Motor neuron (in vitro differentiated cells): ENCODE results near the gene SGCE. TPM values are rescaled to one million over a fixed set of nuclear protein-coding genes. Genes with fewer than 3 reads are reported as not detected.

Experiments
- ATAC-seq, 8 experiments: fragments of 200-7000 bp; cut with Tn5 transposase; replicated peaks in 6 of 8; 2 replicates each; pipeline ENCODE4 v1.8.0; 2021; ENCODE audit warnings: mild to moderate bottlenecking in 8 of 8, moderate library complexity in 8 of 8
- H3K27ac ChIP-seq, 2 donors: fragments of 250-450 bp; sonication (Bioruptor Pico); 2 replicates each; pipeline ENCODE4 v1.9.0; 2021; ENCODE audit warnings: antibody characterized with exemption in 2 of 2, mild to moderate bottlenecking in 2 of 2, moderate library complexity in 1 of 2
- H3K4me1 ChIP-seq, 2 donors: fragments of 250-450 bp; sonication (Bioruptor Pico); replicated peaks in 1 of 2; 2 replicates each; pipeline ENCODE4 v1.6.1; 2021; ENCODE audit warnings: antibody characterized with exemption in 2 of 2, mild to moderate bottlenecking in 2 of 2, moderate library complexity in 1 of 2
- H3K4me3 ChIP-seq, 5 donors: fragments of 250-450 bp; sonication (Bioruptor Pico); 2 replicates each; pipeline ENCODE4 v1.9.0; 2021; ENCODE audit warnings: antibody characterized with exemption in 5 of 5, mild to moderate bottlenecking in 5 of 5, moderate library complexity in 4 of 5
- WGBS, 10 experiments: fragments of 450-650 bp; shearing (Covaris generic); methylation state at CpG; one replicate each; pipeline ENCODE4 v1.0.0; 2022; 5-methylcytosine and 5-hydroxymethylcytosine counted together
- in situ Hi-C, 9 experiments: fragments of 400-800 bp; cut with MboI; loops; one replicate each; pipeline ENCODE4 v1.15.0; 2021; ENCODE audit warnings: low sequenced_read_pairs in 9 of 9, low pct_unique_long_range_greater_than_20kb in 2 of 9; ENCODE audit not compliant: unreplicated experiment in 9 of 9
- total RNA-seq, 8 experiments: library from RNA; unstranded; fragments of 300-600 nt; gene quantifications; 2 replicates each; pipeline versions ENCODE4 v1.2.3 to v1.2.4, GENCODE V29; 2022

Gene SGCE
- total RNA-seq, 8 experiments from 2014 or later, result 1.3 to 76.3 (median 30.4) TPM

DNA sequence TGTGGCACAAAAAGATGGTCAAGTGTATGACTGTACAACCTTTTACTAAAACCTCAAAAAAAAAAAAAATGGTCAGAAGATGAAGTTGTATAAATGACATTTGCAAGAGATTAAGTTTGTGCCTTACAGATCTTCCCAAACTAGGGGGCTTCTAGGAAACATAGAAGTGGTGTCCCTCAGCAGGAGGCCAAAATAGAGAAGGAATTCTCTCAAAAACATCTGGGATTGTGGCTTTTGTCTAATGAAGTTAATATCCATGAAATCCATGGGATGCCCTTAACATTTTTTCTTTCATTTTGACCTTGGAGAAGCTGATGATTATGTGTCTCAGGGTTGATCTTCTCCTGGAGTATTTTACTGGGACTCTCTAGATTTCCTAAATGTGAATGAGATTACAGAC lies 84.1 kb downstream of the SGCE start:
- in situ Hi-C loops, result no loop called here
- no peak for ATAC-seq
- Histone ChIP-seq H3K27ac (no peak overlapping the region), H3K4me3 (no peak overlapping the region), H3K4me1 (no peaks in the 10 kb centered on the region)

DNA sequence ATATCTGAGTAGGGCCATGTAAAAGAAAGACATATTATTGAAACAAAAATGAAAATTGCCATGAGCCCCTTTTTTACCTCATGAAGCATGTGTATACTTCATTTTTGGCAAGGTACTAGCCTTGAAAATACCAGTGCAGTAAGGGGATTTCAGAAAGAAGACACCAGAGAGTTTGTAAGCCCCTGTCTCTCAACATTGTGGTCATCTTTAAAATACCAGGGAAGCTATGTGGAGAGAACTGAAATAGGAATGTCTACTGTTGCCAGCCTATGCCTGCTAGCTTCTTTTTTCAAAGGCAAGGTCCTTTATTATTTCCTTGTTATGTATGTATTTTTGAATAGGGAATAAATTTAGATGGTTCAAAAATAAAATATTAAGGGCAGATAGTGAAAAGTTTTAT lies 88.5 kb downstream of the SGCE start:
- no peak overlapping the region for H3K4me3 ChIP-seq
- in situ Hi-C loops, result no loop called here
- no peak for ATAC-seq
- H3K27ac ChIP-seq, result no peak overlapping the region
- no peaks in the 10 kb centered on the region for H3K4me1 ChIP-seq

DNA sequence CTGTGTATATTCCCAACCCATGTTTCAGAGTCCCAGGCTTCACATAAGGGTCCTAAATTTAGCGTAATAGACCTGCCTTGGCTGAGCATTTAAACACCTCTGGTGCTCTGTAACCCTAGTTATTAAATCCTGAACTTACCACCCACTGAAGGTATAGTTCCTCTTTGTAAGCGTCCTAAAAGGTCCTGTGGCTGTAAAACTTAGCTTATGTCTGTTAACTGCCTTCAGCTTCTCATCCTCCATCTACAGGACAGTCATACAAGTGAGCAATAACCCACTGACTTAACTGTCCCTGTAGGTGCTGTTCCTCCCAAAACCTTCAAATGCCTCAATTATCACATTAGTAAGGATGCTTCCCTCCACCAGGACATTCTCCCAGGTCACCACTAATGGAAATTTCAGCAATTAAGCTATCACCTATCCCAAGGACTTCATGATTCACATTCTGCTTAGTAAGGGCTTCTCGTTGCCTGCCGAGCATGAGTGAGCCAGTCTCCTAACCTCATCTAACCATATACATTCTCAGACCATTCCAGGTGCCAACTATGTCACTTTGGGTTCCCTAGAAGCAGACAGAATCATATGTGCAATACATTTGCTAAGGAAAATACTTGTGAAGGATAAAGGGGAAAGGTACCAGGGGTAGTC lies 90.6 kb downstream of the SGCE start:
- ATAC-seq, result no peak
- Histone ChIP-seq H3K27ac (no peak overlapping the region), H3K4me3 (no peak overlapping the region), H3K4me1 (no peaks in the 10 kb centered on the region)
- 96 to 100% (median 100%) methylated on average over 1 to 4 of the region's 4 CpGs; no CpG with 5 or more reads in 6 of the 10 experiments for WGBS, 10 experiments
- in situ Hi-C loops, result no loop called here

DNA sequence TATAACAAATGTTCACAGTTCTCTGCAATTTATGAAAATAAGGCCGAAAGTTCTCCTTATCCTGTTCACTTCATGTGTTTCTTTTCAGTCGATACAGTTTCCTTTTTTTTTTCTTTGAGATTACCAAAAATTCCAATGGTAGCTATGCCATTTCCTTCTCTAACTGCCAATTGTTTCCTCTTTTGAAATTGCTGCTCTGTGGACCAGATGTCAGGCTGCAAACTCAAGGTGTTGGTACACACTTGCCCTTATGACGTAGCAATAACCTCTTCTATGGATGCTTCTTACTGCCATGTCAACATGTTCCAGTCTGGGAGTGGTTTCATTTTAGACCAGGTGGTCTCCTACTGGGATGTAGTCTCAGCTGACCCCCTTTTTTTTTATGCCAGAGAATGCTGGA lies 93.4 kb downstream of the SGCE start:
- no peak for ATAC-seq
- WGBS, 10 experiments, result 25 to 100% (median 76%) methylated on average over 1 to 3 of the region's 3 CpGs; no CpG with 5 or more reads in 1 of the 10 experiments
- in situ Hi-C loops, result no loop called here
- Histone ChIP-seq H3K27ac (no peak overlapping the region), H3K4me3 (no peak overlapping the region), H3K4me1 (no peaks in the 10 kb centered on the region)

DNA sequence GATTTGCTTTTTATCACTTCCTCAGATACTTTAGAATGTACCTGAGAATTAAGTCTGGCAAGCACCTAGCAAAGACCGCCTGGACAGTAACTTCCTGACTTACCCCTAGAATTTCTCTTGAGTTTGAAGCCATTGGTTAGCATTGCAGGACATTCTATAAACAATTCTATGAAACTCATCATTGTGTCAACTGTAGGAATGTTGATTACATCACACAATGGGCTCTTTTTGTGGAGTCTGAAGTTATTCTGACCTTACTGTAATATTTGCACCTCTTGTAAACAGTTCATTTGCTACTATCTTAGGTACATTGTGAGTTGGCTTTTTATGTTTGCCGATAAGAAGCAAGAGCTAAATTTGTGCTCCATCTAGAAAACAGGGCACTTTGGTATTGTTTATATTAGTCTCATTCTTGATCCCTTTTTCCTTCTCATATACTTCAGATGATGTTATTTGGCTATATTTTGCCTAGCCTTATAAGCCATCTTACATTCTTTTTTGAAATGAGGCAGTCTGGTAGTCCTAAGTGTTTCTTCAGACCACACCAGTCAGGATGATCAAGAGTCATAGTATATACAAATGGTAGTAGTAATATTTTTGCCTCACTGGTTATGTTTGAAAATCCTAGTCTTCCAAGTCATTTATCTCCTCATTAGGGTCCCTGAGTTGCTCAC lies 94.0 kb downstream of the SGCE start:
- 25 to 100% (median 100%) methylated on average over 1 to 2 of the region's 2 CpGs; no CpG with 5 or more reads in 1 of the 10 experiments for WGBS, 10 experiments
- in situ Hi-C loops, result no loop called here
- Histone ChIP-seq H3K27ac (no peak overlapping the region), H3K4me3 (no peak overlapping the region), H3K4me1 (no peaks in the 10 kb centered on the region)
- no peak for ATAC-seq

DNA sequence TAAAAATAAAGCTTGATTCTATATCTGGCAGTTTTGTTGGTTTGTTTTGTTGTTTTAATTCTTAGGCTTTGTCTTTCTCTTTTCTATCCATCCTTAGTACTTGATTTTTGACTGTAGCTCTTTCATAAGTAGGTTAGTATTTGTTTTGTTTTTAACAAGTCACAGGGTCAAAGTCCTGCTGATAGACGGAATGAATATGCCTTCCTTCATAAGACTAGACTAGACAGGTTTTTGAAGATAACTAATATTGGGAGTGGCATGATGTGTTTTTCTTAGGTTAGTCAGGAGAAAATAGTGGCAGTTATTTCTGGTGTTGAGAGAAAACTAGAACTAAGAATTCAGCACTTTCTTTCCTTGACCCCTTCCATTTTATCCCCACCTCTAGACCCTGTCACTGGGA lies 96.0 kb downstream of the SGCE start:
- Histone ChIP-seq H3K4me1 (no peaks in the 10 kb centered on the region), H3K27ac (no peak overlapping the region), H3K4me3 (no peak overlapping the region)
- 83 to 100% (median 100%) methylated on average over 1 of the region's 1 CpG; no CpG with 5 or more reads in 2 of the 10 experiments for WGBS, 10 experiments
- in situ Hi-C loops, result no loop called here
- ATAC-seq, result no peak

DNA sequence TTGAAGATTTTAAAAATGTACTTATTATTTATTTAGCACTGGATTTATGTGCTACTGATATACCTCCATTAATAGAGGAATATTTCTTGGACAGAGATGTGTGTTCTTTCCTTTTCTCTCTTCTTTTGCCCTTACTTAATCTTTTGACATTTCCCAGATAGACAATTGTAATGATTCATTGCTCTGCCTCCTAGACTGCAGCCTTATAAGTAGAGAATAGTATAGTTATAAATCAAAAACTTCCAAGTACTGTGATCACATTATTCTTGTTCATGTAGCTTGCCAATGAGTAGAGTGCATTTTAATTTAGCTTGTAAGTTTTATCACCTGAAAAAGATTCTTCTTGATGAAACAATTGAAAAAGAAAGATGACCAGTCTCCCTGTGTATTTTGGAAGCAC lies 98.7 kb downstream of the SGCE start:
- no peak overlapping the region for H3K27ac ChIP-seq
- ATAC-seq, result no peak
- no peaks in the 10 kb centered on the region for H3K4me1 ChIP-seq
- in situ Hi-C loops, result no loop called here
- no peak overlapping the region for H3K4me3 ChIP-seq

DNA sequence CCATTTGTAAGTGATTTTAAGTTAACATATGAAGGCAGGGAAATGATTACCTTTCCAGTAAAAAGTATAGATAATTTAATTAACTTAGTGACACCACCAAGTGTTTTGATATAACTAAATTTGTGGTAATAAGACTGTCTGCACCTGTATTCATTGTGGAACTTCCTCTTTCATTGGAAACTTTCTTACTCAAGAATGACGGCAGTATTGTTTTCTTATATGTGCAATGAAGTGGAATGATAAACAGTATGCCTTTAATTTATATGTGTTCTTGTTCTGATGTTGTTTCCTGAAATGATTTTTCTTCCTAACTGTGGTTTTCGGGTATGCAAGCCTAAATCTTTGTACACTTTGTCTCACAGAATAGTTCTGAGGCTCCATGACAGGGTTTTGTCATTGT lies 99.9 kb downstream of the SGCE start:
- no peak for ATAC-seq
- WGBS, 10 experiments, result 53 to 100% (median 93%) methylated on average over 1 to 2 of the region's 2 CpGs; no CpG with 5 or more reads in 1 of the 10 experiments
- no peaks in the 10 kb centered on the region for H3K4me1 ChIP-seq
- no peak overlapping the region for H3K27ac ChIP-seq
- in situ Hi-C loops, result no loop called here
- no peak overlapping the region for H3K4me3 ChIP-seq

DNA sequence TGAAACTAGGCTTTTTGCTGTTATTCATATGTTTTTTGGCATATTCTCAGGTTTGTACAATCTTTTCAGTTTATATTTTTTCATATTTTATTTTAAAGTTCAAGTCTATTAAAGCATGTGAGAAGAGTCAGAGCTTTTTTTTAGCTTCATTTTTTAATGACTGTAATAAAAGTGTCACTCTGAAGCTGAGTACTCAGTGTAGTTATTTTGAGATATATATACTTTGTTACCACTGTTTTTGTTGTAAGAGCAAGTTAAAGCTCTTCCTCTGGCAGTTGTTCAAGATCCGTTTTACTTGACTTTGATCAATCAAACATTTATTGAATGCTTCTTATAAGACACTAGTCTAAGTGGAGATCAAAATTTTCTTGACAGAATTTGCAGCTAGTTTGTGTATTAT lies 108.8 kb downstream of the SGCE start:
- in situ Hi-C loops, result no loop called here
- Histone ChIP-seq H3K4me3 (no peak overlapping the region), H3K27ac (no peak overlapping the region), H3K4me1 (no peaks in the 10 kb centered on the region)
- WGBS, 10 experiments, result 10 to 100% (median 70%) methylated on average over 1 of the region's 1 CpG; no CpG with 5 or more reads in 1 of the 10 experiments
- no peak for ATAC-seq

DNA sequence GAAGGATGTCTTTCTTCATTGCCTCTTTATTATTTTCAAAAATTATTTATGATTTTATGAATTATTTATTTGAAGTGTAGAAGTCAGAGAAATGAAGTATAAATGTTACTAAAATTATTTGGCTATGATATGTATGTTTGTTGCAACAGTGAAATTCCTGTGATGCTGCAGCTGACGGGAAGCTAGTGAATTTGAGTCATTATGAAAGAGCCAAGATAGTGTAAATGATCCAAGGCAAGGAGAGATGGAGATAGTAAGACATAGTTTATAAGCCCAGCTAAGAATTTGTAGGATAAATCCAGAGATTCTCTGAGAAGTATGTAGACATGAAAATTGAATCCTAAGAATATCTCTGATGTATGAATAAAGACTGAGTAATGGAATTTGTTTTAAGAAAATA lies 115.5 kb downstream of the SGCE start:
- Histone ChIP-seq H3K4me3 (no peak overlapping the region), H3K4me1 (no peaks in the 10 kb centered on the region), H3K27ac (no peak overlapping the region)
- no peak for ATAC-seq
- in situ Hi-C loops, result no loop called here
- WGBS, 10 experiments, result 73 to 100% (median 100%) methylated on average over 1 of the region's 1 CpG

Other genes starting within 250 kb of the SGCE start
- 10 to 100 TPM; 10.0 to 49.5 (median 30.4) TPM for gene CASD1, start 146.3 kb downstream of the SGCE start, total RNA-seq